HepG2 (cell line): ENCODE data around the gene STK36. TPM values are rescaled to one million over a fixed set of nuclear protein-coding genes. Genes with fewer than 3 reads are reported as not detected.

ENCODE experiments used
- ATAC-seq: fragments of 200-7000 bp; cut with Tn5 transposase; 3 replicates; pipeline ENCODE4 v1.9.1; 2020; ENCODE audit warnings: mild to moderate bottlenecking, moderate library complexity
- BruUV-seq: library from RNA; stranded (reverse); fragments of 400-500 nt; replicated peaks from 2 replicates; lab custom pipeline; 2021; lab: Mats Ljungman, UMichigan
- CTCF ChIA-PET: fragments of 300-600 bp; formaldehyde crosslinking; extraction: SDS; loops from one replicate; lab custom pipeline; 2021; ENCODE audit warnings: low total read pairs, inconsistent platforms, low intra/inter-chr PET ratio; lab: Yijun Ruan, JAX
- POLR2A ChIA-PET: fragments of 350-600 bp; sonication (Branson Sonifier 250); formaldehyde crosslinking; loops from one replicate; lab custom pipeline; 2020; ENCODE audit warnings: antibody characterized with exemption, inconsistent platforms; lab: Yijun Ruan, JAX
- DNase-seq: peaks from one replicate; pipeline ENCODE4 v3.0.0-alpha.2; 2015; ENCODE audit warnings: low spot score
- FAIRE-seq: peaks from 3 replicates; lab custom pipeline; 2011; peaks lifted over from hg19 to GRCh38; lab: Jason Lieb, UNC
- H2AFZ ChIP-seq: one replicate; pipeline ENCODE4 v1.6.1; 2011; ENCODE audit warnings: low read length, inconsistent platforms
- H3K27ac ChIP-seq: fragments of 300-600 bp; 3 replicates; pipeline ENCODE4 v1.8.0; 2011; ENCODE audit warnings: mixed run types, mild to moderate bottlenecking, mixed read lengths, low read length, inconsistent platforms; ENCODE audit not compliant: insufficient read depth; ENCODE audit errors: extremely low read length
- H3K27me3 ChIP-seq, 2 experiments: fragments of 200-600 bp in 1 of 2; 2 replicates in 1 of 2; 3 replicates in 1 of 2; pipeline versions ENCODE4 v1.6.0 to v1.8.0; 2011; ENCODE audit warnings: low read length in 2 of 2, mild to moderate bottlenecking in 2 of 2, moderate library complexity in 2 of 2, inconsistent platforms in 1 of 2; ENCODE audit not compliant: insufficient read depth in 2 of 2, control insufficient read depth in 1 of 2
- H3K36me3 ChIP-seq, 2 experiments: fragments of 200-600 bp in 1 of 2; replicated peaks in 1 of 2; 2 replicates in 1 of 2; 3 replicates in 1 of 2; pipeline versions ENCODE4 v1.5.1 to v1.8.0; 2011; ENCODE audit warnings: low read length in 2 of 2, inconsistent platforms in 1 of 2; ENCODE audit not compliant: insufficient read depth in 2 of 2, control insufficient read depth in 1 of 2
- H3K4me1 ChIP-seq: 2 replicates; pipeline ENCODE4 v1.5.1; 2012; ENCODE audit warnings: low read length, inconsistent platforms; ENCODE audit not compliant: insufficient read depth
- H3K4me2 ChIP-seq: 2 replicates; pipeline ENCODE4 v1.6.0; 2011; ENCODE audit warnings: low read depth, low read length, inconsistent platforms
- H3K4me3 ChIP-seq, 3 experiments: fragments of 200-600 bp in 1 of 3; sonication (generic), shearing (Covaris generic) in 1 of 3; replicated peaks in 1 of 3; 2 replicates each; pipeline ENCODE4 v1.5.1; 2011 to 2016; ENCODE audit warnings: low read length in 3 of 3, inconsistent platforms in 2 of 3, low read depth in 2 of 3, mild to moderate bottlenecking in 2 of 3, control low read depth in 1 of 3, mixed read lengths in 1 of 3; ENCODE audit not compliant: insufficient read depth in 1 of 3
- H3K79me2 ChIP-seq: one replicate; pipeline ENCODE4 v1.6.1; 2011; ENCODE audit warnings: low read length, inconsistent platforms; ENCODE audit not compliant: insufficient read depth
- H3K9ac ChIP-seq: 2 replicates; pipeline ENCODE4 v1.6.0; 2011; ENCODE audit warnings: mild to moderate bottlenecking, low read depth, low read length, inconsistent platforms; ENCODE audit not compliant: insufficient read depth
- H3K9me3 ChIP-seq: 2 replicates; pipeline ENCODE4 v1.5.1; 2012; ENCODE audit warnings: mild to moderate bottlenecking, low read length
- H4K20me1 ChIP-seq: 2 replicates; pipeline ENCODE4 v1.6.0; 2011; ENCODE audit warnings: inconsistent platforms, mild to moderate bottlenecking, low read length, moderate library complexity; ENCODE audit not compliant: insufficient read depth
- BORCS8-MEF2B ChIP-seq: sonication (generic); formaldehyde crosslinking; IDR thresholded peaks from 2 replicates; pipeline ENCODE4 v1.8.0; 2022; ENCODE audit warnings: mild to moderate bottlenecking, missing genetic modification reagents
- EHMT2 ChIP-seq: fragments of 200-600 bp; sonication (generic); IDR thresholded peaks from 2 replicates; pipeline ENCODE4 v1.7.0; 2017; ENCODE audit warnings: antibody characterized with exemption, low read depth, low read length, borderline replicate concordance
- FOXP1 ChIP-seq, 2 experiments: fragments of 450-650 bp in 1 of 2; IDR thresholded peaks; 2 replicates each; pipeline ENCODE4 v1.6.1; 2017 to 2018; ENCODE audit warnings: antibody characterized with exemption in 1 of 2
- IKZF4 ChIP-seq: sonication (generic); formaldehyde crosslinking; IDR thresholded peaks from 2 replicates; pipeline ENCODE4 v1.5.1; 2020; ENCODE audit warnings: borderline replicate concordance, mild to moderate bottlenecking, low read depth, missing genetic modification reagents; ENCODE audit errors: not compliant biosample characterization
- KMT2A ChIP-seq: sonication (generic); formaldehyde crosslinking; IDR thresholded peaks from 2 replicates; pipeline ENCODE4 v1.4.0; 2020; ENCODE audit warnings: missing genetic modification reagents
- NPAS2 ChIP-seq: sonication (generic); formaldehyde crosslinking; IDR thresholded peaks from 2 replicates; pipeline ENCODE4 v1.8.0; 2022; ENCODE audit warnings: mild to moderate bottlenecking, missing genetic modification reagents, borderline replicate concordance
- SP140L ChIP-seq: sonication (generic); formaldehyde crosslinking; IDR thresholded peaks from 2 replicates; pipeline ENCODE4 v1.4.0; 2020; ENCODE audit warnings: missing genetic modification reagents, borderline replicate concordance
- ZKSCAN5 ChIP-seq: sonication (generic); formaldehyde crosslinking; IDR thresholded peaks from 2 replicates; pipeline ENCODE4 v1.5.1; 2020; ENCODE audit warnings: mild to moderate bottlenecking, missing genetic modification reagents
- ZNF101 ChIP-seq: sonication (generic); formaldehyde crosslinking; IDR thresholded peaks from 2 replicates; pipeline ENCODE4 v1.4.0; 2020; ENCODE audit warnings: mild to moderate bottlenecking, low read depth, missing genetic modification reagents, borderline replicate concordance
- ZNF790 ChIP-seq: sonication (generic); formaldehyde crosslinking; IDR thresholded peaks from 2 replicates; pipeline ENCODE4 v1.8.0; 2022; ENCODE audit warnings: missing genetic modification reagents, mild to moderate bottlenecking, borderline replicate concordance
- ZSCAN31 ChIP-seq: sonication (generic); formaldehyde crosslinking; IDR thresholded peaks from 2 replicates; pipeline ENCODE4 v1.5.0; 2020; ENCODE audit warnings: low read depth, mild to moderate bottlenecking, missing genetic modification reagents
- WGBS: methylation state at CpG from one replicate; pipeline ENCODE4 v1.1.6; 2017; ENCODE audit warnings: low lambda C conversion rate; 5-methylcytosine and 5-hydroxymethylcytosine counted together
- in situ Hi-C: cut with HindIII; loops from 2 replicates; pipeline ENCODE4 v1.10.0; 2017; ENCODE audit warnings: low pct_unique_long_range_greater_than_20kb; ENCODE audit not compliant: extremely low pct_ligation_motif_present
- intact Hi-C: fragments of 100-400 bp; cut with micrococcal nuclease; formaldehyde crosslinking; loops from one replicate; pipeline ENCODE4 v1.10.0; 2022; ENCODE audit not compliant: unreplicated experiment
- polyA plus RNA-seq, 8 experiments: library from polyadenylated mRNA; depleted of rRNA in 3 of 8; stranded (reverse) in 7 of 8; unstranded in 1 of 8; fragments of >200 nt; fragmentation: Illumina TruSeq in 4 of 8; extraction: Trizol in 4 of 8; gene quantifications; 2 replicates each; pipeline versions ENCODE4 v1.2.1 to v1.2.3, GENCODE V29; 2011 to 2016; ENCODE audit warnings: low read depth in 4 of 8, missing spikeins in 1 of 8, mixed read lengths in 1 of 8; ENCODE audit not compliant: insufficient read depth in 1 of 8
- total RNA-seq, 5 experiments: library from RNA; depleted of rRNA; stranded (reverse); fragments of >200 nt; fragmentation: Illumina TruSeq; extraction: Trizol; gene quantifications; 2 replicates each; pipeline ENCODE4 v1.2.3, GENCODE V29; 2016; ENCODE audit warnings: low read depth in 1 of 5
- TF ChIP-seq, protein P1 (sequence below): IDR thresholded peaks from 2 replicates; pipeline ENCODE4 v1.6.1; 2016

Gene STK36
- total and polyA plus RNA-seq, 2 of the 13 experiments (the other 11 are each of a cell fraction or from before 2014, with no cell fraction given) = 45.9 to 83.5 TPM

DNA sequence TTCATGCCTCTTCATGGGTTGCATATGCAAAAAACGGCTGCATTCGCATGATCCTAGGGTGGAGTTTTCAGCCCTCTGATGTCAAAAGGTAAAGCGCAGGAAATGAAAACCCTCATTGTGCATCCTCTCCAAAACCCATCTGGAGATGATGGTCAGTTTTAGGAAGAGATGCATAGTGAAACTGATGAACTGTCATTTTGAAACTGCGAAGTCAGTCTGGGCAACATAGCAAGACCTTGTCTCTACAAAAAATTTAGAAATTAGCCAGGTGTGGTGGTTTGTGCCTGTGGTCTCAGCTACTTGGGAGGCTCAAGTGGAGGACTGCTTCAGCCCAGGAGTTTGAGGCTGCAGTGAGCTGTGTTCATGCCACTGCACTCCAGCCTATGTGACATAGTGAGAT, 36.2 kb downstream of the STK36 start:
- in situ Hi-C loops = no loop called here
- H3K4me3 ChIP-seq = no peak overlapping the region
- no peak for FAIRE-seq
- 73% methylated on average over 4 of the region's 4 CpGs for WGBS
- no TSS peak for BruUV-seq
- no peaks in the 10 kb centered on the region; a peak in 1 of 5 replicates for H3K27me3 ChIP-seq
- no peak overlapping the region for H2AFZ ChIP-seq
- TF ChIP-seq KMT2A (CRISPR knock-in tag) = no peak
- no peak for TF ChIP-seq IKZF4
- TF ChIP-seq ZNF101 = no peak
- TF ChIP-seq BORCS8-MEF2B (CRISPR knock-in tag) = no peak
- TF ChIP-seq, protein P1, sequence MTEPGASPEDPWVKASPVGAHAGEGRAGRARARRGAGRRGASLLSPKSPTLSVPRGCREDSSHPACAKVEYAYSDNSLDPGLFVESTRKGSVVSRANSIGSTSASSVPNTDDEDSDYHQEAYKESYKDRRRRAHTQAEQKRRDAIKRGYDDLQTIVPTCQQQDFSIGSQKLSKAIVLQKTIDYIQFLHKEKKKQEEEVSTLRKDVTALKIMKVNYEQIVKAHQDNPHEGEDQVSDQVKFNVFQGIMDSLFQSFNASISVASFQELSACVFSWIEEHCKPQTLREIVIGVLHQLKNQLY (CRISPR knock-in tag) = no peak
- TF ChIP-seq ZSCAN31 = no peak
- no peak for TF ChIP-seq SP140L
- TF ChIP-seq ZKSCAN5 (CRISPR knock-in tag) = no peak
- TF ChIP-seq NPAS2 (CRISPR knock-in tag) = no peak
- no peak for TF ChIP-seq EHMT2
- TF ChIP-seq FOXP1 (IDR thresholded peaks at IDR 0.05) = no peak
- TF ChIP-seq FOXP1 (CRISPR knock-in tag; IDR thresholded peaks at IDR 0.05) = no peak
- TF ChIP-seq ZNF790 = no peak
- TF ChIP-seq, all 625 proteins: peak for 0
- Histone ChIP-seq H3K4me1 (peaks cover 32% of the 10 kb centered on the region), H3K9ac (no peak overlapping the region), H3K36me3 (no peaks in the 10 kb centered on the region), H3K9me3 (no peaks in the 10 kb centered on the region), H4K20me1 (no peaks in the 10 kb centered on the region), H3K4me2 (no peak overlapping the region), H3K79me2 (peaks cover 23% of the 10 kb centered on the region), H3K27ac (no peak overlapping the region)
- ChIA-PET POLR2A (interaction anchor here (0.6 to 1.0 kb wide), 5 partner anchors 48 to 184 kb away, joined by 3 to 4 read pairs (median 3); partner anchors contain the start of gene CYP27A1), CTCF (no interaction called here)
- no peak for ATAC-seq
- intact Hi-C loops = no loop called here
- no peak for DNase-seq
